GM19025 (cell line): ENCODE measurements around the gene CIITA.

Experiments used
- ATAC-seq: cut with Tn5 transposase; IDR thresholded peaks from one replicate; pipeline ENCODE4 v1.9.1; 2021; ENCODE audit warnings: mild to moderate bottlenecking, low read depth, moderate library complexity; ENCODE audit not compliant: unreplicated experiment

The CIITA gene

DNA sequence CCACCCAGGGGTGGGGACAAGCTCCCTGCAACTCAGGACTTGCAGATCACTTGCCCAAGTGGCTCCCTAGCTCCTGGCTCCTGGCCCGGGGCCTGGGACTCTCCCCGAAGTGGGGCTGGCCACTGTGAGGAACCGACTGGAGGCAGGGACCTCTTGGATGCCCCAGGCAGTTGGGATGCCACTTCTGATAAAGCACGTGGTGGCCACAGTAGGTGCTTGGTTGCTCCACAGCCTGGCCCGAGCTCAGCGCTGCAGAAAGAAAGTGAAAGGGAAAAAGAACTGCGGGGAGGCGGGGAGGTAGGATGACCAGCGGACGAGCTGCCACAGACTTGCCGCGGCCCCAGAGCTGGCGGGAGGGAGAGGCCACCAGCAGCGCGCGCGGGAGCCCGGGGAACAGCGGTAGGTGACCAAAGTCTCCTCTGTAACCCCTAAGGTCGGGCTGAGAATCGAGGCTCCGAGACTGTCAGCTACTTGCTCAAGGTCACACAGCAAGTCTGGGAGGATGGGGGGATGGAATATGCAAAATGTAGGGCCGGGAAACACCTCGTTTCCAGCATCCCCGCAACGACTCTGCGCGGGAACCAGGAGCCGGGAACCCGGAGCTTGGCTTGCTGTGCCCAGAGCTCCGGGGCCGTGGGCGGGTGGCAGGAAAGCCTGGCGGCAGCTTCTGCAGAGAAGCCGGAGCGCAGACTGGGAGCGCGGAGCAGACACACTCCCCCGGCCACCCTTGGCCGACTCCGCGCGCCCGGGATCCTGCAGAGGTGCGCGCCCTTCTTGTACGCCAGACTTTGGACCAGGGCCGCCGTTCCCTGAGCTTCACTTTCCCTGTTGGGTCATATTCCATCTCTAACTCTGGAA, 1.9 kb downstream of the CIITA start:
- peak; percentile 25 for ATAC-seq

DNA sequence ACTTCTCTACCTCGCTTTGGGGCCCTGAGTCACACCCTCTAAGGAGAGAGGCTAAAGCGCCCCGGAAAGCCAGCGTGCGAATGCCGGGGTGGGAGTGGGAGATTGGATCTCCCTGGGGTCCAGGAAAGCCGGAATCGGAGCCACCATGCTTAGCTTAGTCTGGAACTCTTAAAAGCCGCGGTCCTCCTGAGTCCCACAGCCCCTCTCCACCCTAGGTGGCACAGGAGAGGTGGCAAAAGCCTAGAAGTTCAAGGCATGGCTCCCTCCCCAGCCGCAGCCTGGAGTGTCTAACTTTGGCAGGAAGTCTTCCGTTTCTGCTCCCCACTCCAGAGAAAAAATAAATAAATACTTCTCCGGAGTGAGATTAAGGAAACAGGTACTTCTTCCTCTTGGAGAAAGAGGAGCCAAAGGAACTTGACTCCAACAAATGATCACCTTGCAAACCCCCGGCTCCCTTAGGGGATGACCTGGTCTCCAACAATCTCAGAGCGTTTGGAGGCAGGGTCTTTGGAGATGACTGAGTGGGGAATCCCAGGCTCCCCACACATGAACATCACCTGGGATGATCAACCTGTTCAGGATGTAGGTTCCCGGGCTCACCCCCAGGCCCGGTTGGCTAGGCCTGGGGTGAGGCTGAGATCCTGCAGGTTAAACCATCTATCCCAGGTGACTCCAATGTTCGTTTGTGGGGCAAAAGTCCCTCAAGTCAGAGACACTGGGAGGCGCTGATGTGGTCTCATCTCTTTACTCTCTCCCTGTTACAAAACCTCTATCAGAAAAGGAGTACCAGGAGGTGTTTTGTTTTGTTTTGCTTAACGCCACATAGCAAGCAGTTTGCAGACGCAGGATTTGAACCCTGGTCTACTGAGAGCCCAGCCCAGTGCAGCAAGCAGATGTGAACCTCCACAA, 2.9 kb downstream of the CIITA start:
- ATAC-seq = no peak

DNA sequence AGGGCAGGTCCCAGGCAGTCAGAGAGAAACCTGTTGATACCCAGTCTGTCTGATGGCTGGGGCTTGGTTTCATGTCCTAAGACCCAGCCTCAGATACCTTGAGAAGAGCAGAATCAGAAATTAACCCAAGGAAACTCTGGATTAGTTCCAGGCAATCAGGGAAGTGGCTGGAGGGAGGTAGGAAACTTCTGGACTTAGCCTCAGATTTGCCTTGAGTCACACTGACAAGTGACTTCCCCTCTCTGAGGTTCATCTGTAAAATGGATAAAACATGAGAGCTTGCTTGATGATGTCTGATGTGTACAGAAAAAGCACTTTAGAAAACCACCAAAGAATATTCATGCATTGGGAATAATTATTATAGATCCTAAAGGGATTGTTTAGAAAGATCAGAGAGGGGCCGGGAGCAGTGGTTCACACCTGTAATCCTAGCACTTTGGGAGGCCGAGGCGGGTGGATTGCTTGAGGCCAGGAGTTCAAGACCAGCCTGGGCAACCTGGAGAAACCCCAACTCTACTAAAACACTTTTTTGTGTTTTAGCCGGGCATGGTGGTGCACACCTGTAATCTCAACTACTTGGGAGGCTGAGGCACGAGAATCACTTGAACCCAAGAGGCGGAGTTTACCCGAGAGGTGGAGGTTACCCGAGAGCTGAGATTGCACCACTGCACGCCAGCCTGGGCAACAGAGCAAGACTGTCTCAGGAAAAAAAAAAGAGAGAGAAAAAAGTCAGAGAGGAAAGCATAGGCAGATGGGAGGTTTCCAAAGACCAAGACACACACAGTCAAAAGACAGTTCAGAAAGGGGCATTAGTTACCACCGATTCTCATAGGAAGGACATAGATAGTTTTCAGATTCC, 3.8 kb downstream of the CIITA start:
- no peak for ATAC-seq

DNA sequence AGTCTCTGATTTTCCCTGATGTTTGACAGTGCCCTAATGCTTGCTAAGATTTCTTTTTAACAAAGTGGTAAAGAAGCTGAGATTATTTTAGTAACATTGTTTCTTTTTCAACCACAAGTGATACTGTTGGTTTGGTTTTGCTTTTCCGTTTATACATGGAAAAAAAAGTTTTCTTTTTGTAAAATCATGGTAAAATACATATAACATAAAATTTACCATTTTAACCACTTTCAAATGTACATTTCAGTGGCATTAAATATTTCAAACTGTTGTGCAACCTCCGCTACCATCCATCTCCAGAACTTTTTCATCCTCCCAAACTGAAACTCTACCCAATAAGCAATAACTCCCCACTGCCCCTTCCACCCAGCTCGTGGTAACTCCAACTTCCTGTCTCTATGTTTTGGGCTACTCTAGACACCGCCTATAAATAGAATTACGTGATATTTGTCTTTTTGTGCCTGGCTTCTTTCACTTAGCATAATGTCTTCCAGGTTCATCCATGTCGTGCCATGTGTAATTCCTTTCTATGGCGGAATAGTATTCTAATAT, 4.6 kb downstream of the CIITA start:
- ATAC-seq = no peak

DNA sequence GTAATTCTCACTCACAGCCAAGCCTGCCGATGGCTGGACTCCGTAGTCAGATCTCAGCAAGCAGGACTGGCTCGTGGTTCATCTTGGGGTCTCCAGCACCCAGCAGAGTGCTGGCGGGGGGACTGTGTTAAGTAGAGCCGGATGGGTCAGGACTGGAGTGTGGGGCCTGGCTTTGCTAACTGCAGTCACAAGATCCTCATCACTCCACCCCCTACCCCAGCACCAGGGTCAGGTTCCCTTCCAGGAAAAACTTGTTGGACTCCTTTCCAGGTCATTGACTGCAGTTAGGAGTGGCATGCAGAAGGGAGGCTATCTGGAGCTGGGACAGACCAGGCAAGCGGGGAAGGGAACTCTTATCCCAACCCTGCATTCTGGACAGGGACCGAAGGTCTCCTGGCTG, 6.0 kb downstream of the CIITA start:
- ATAC-seq = no peak

DNA sequence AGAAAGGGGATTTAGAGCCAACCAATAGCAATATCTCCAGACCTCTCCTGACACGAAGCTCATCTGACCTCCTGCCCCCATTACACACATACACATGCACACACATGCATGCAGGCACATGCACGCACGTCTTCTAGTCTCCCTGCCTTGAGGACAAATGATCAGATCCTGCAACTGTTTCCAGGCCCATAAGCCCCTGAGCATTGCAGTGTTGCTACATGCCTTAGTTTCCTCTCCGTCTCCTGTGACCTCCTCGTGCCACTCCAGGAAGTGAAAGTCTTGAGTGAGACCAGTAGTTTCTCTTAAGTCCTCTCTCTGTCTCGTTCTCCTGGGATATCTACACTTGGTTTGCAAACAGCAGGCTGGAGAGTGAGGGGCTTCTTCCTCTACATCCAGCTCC, 8.2 kb downstream of the CIITA start:
- no peak for ATAC-seq

DNA sequence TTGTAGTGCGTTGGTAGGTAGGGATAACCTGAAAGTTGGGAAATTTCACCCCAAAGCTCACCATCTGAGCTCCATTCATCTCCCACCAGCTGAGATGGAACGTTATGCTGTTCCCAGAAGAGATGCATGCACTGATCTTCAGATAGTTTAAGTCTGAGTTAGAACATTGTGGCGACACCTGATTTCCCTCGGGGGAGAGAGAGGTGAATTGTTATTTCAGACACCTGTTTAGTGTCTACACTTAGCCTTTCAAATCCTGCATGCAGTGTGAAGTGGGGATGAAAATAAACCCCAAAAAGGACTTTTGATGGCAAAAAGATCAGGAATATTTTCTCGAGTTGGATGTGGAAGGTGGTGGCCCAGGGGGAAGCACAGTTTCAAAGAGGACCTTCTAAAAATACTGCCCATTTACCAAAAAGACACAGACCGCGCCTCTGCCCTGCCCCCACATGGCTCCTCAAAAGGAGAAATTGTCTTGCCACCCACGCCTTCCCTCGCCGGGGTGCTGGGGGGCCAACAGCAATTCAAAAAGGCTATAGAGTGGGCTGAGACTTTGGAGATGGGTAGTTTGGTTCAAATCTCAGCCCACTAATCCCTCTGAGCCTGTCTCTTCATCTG, 11.4 kb downstream of the CIITA start:
- no peak for ATAC-seq

DNA sequence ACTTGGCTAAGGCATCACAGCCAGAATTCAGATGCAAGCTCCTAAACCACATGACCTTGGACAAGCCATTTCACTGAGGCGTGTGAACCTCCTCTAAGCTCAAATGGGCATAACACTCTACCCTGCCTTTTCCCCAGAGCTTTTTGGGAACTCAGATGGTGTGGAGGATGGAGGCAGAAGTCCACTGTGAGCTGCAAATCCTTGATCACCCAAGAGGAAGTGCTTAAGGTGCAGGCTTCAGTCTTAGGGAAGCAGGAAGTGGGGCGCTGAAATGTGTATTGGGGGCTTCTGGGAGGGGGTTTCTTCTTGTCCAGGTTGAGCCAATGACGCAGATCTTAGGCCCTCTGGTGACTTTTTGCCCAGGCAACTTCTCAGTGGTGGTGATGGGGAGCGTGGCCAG, 12.9 kb downstream of the CIITA start:
- ATAC-seq = no peak

DNA sequence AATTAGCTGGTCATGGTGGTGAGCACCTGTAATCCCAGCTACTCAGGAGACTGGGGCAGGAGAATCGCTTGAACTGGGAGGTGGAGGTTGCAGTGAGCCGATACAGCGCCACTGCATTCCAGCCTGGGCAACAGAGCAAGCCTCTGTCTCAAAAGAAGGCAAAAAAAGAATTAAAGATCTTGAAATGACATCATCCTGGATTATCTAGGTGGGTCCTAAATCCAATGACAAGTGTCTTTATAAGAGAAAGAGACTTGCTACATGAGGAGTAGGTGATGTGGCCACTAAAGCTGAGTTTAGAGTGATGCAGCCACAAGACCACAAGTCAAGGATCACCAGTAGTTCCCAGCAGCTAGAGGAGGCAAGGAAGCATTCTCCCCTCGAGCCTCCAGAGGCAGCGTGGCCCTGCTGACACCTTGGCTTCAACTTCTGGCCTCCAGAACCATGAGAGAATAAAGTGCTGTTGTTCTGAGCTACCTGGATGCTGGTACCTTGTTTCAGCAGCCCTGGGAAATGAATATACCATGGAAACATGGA, 15.8 kb downstream of the CIITA start:
- no peak for ATAC-seq

DNA sequence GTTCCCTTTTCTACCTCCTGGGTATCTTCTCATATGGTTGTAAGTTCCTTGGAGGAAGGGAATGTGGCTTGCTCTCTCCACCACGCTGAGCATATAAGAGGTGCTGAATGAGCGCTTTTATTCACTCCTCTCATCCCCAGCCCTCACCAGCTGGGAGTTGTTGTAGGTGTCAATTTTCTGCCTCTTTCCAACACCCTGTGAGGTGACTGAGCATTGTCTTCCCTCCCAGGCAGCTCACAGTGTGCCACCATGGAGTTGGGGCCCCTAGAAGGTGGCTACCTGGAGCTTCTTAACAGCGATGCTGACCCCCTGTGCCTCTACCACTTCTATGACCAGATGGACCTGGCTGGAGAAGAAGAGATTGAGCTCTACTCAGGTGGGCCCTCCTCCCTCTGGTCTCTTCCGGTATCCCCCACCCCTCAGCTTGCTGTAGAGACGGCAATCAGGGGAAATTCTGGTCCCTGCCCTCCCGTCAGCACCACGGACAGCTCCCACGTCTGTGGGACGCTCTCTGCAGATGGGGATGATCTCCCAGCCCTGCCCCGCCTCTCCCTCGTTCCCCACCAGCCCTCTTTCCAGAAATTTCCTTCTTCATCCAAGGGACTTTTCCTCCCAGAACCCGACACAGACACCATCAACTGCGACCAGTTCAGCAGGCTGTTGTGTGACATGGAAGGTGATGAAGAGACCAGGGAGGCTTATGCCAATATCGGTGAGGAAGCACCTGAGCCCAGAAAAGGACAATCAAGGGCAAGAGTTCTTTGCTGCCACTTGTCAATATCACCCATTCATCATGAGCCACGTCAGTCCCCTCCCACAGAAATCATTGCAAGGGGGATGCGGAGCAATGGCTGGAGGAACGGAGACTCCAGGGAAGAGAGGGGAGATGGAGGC, 18.3 kb downstream of the CIITA start:
- ATAC-seq = no peak

DNA sequence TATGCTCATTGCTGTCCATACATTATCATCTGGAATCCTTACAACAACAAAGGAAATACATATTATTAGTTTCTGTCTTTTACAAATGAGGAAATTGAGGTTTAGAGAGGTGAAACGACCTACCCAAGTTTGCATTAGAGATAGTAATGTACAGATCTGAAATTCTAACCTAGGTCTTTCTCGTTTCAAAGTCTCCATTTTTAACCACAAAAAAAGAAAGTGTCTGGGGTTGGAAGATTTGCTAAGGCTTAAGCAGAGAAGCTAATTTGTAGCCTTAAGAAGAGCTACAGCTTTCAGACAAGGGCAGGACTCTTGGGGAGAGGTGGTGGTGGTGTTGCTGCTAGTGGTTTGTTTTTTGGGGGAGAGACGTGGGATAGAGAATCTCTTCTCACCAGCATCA, 19.2 kb downstream of the CIITA start:
- no peak for ATAC-seq

DNA sequence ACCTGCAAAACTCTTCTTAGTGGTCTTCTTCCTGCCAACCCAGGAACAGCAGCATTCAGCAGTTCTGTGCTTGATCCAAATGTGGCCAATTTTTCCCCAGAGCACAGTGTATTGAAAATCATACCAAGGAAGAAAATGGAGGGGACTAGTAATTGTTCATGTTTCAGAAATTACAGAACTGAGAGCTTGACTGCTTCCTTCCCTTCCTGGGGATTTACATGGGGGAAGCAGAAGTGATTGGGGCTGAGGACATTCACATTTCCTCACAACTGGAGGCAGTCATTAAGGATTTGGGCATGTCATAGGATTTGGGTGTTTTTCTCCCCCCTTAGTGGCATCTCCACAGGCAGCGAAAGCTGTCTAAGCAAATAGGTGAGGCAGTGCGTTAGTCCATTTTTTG, 19.7 kb downstream of the CIITA start:
- no peak for ATAC-seq

DNA sequence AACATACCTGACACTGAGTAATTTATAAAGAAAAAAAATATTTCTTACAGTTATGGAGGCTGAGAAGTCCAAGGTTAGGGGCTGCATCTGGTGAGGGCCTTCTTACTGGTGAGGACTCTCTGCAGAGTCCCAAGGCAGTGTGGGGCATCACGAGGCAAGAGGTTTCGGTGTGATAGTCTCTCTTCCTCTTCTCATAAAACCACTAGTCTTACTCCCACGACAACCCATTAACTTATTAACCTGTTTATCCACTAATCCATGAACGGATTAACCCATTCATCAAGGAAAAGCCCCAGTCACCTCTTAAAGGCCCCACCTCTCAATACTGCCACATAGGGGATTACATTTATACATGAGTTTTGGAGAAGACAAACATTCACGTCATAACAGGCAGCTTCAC, 20.1 kb downstream of the CIITA start:
- ATAC-seq = no peak

DNA sequence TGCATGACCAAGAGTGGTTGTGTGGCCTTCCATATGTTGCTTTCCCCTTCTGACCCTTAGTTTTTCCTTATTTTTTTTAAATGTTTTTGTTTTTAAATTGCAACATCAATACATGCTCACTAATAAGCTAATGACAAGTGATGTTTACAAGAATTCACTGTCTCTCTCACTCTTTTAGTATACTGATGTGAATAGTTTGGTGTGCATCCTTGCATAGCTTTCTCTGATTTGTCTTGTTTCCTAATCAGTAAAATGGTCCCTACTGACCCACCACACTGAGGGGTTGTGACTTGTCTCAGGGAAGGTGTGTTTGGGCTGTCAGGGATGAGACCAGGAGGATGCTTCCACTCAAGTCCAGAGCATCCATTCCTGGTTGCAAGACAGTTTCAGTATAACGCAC, 26.0 kb downstream of the CIITA start:
- no peak for ATAC-seq

DNA sequence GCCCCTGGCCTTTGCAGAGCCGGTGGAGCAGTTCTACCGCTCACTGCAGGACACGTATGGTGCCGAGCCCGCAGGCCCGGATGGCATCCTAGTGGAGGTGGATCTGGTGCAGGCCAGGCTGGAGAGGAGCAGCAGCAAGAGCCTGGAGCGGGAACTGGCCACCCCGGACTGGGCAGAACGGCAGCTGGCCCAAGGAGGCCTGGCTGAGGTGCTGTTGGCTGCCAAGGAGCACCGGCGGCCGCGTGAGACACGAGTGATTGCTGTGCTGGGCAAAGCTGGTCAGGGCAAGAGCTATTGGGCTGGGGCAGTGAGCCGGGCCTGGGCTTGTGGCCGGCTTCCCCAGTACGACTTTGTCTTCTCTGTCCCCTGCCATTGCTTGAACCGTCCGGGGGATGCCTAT, 29.5 kb downstream of the CIITA start:
- no peak for ATAC-seq

DNA sequence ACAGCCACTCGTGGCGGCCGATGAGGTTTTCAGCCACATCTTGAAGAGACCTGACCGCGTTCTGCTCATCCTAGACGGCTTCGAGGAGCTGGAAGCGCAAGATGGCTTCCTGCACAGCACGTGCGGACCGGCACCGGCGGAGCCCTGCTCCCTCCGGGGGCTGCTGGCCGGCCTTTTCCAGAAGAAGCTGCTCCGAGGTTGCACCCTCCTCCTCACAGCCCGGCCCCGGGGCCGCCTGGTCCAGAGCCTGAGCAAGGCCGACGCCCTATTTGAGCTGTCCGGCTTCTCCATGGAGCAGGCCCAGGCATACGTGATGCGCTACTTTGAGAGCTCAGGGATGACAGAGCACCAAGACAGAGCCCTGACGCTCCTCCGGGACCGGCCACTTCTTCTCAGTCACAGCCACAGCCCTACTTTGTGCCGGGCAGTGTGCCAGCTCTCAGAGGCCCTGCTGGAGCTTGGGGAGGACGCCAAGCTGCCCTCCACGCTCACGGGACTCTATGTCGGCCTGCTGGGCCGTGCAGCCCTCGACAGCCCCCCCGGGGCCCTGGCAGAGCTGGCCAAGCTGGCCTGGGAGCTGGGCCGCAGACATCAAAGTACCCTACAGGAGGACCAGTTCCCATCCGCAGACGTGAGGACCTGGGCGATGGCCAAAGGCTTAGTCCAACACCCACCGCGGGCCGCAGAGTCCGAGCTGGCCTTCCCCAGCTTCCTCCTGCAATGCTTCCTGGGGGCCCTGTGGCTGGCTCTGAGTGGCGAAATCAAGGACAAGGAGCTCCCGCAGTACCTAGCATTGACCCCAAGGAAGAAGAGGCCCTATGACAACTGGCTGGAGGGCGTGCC, 30.1 kb downstream of the CIITA start:
- no peak for ATAC-seq

DNA sequence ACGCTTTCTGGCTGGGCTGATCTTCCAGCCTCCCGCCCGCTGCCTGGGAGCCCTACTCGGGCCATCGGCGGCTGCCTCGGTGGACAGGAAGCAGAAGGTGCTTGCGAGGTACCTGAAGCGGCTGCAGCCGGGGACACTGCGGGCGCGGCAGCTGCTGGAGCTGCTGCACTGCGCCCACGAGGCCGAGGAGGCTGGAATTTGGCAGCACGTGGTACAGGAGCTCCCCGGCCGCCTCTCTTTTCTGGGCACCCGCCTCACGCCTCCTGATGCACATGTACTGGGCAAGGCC, 30.7 kb downstream of the CIITA start:
- no peak for ATAC-seq

DNA sequence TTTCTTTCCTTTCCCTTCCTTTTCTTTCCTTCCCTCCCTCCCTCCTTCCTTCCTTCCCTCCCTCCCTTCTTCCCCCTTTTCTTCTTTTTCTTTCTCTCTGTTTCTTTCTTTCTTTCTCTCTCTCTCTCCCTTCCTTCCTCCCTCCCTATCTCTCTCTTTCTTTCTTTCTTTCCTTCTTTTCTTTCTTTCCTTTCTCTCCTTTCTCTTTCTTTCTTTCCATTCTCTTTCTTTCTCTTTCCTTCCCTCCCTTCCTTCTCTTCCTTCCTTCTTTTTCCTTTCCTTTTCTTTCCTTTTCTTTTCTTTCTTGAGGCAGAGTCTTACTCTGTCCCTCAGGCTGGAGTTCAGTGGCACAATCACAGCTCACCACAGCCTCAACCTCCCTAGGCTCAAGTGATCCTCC, 34.3 kb downstream of the CIITA start:
- no peak for ATAC-seq
